ENCODE results near the gene UBE4A. TPM values are rescaled to one million over a fixed set of nuclear protein-coding genes. Genes with fewer than 3 reads are reported as not detected.

UBE4A gene
- total and polyA plus RNA-seq, 9 of the 15 experiments (the other 6 are each of a cell fraction or from before 2014, with no cell fraction given) = 13.5 to 45.2 (median 26.8) TPM

DNA sequence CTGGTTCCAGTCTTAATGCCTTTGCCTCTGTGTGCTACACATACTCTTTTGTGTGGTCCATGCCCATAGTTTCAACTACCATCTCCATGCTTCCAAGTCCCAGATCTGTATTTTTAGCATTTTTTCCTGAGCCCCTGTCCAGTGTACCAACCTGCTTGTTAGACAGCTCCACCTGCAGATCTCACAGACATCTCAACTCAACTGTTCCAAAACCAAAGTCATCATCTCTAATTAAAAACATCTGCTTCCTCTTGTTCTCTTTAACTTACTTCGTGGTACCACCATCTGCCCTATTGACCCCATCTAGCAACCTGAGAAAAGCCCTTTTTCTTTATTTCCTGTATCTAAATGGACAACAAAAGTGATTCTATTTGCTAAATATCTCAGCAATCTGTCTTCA lies 68.3 kb downstream of the UBE4A start:
- ChIA-PET CTCF (ENCODE audit: low intra/inter-chr PET ratio) (no interaction called here), POLR2A (interaction anchor here (0.5 to 1.3 kb wide), 3 partner anchors 9 to 101 kb away, joined by 3 to 6 read pairs (median 4); no protein-coding TSS in a partner anchor)
- H2AFZ ChIP-seq (ENCODE audit: low read depth, low read length) = no peak overlapping the region
- no peaks in the 10 kb centered on the region for H3K36me3 ChIP-seq (ENCODE audit: control insufficient read depth, insufficient read depth, low read length)
- H3K9me3 ChIP-seq (replicated peaks; ENCODE audit: control insufficient read depth, insufficient read depth, low read depth, low read length) = no peaks in the 10 kb centered on the region
- no peak overlapping the region for H3K4me3 ChIP-seq
- peak; percentile 16; the same call in 1 of the 3 replicates for ATAC-seq
- DNase-seq (ENCODE audit: extremely low read depth in 1 of 4, low spot score in 3 of 4) = no peak
- WGBS (ENCODE audit: insufficient coverage, low coverage, missing lambda C conversion rate) = 0% methylated on average over 1 of the region's 1 CpG
- H3K9ac ChIP-seq (ENCODE audit: insufficient read depth in 1 of 2, low read depth in 2 of 2, low read length in 2 of 2) = no peak overlapping the region
- BruUV-seq (replicated peaks) = no TSS peak
- TF ChIP-seq RAD21 (CRISPR knock-in tag; conservative IDR thresholded peaks at IDR 0.05 in 1 of 2, IDR thresholded peaks at IDR 0.05 in 1 of 2) (peak in 1 of 2 experiments; percentile 13; a peak in 1 of 4 replicates), MYBL2 (IDR thresholded peaks at IDR 0.05; ENCODE audit: low read depth) (no peak), MYBL2 (CRISPR knock-in tag; IDR thresholded peaks at IDR 0.05; ENCODE audit: borderline replicate concordance) (no peak), CTCF (IDR thresholded peaks at IDR 0.05 in 2 of 3, conservative IDR thresholded peaks at IDR 0.05 in 1 of 3; ENCODE audit: insufficient read depth in 2 of 3, low read depth in 1 of 3, low read length in 3 of 3) (0 out of 6 replicates have a peak, but pooled peaks of 1 of the 3 experiments have one; percentile 14), PYGO2 (tag; IDR thresholded peaks at IDR 0.05) (no peak)
- TF ChIP-seq, protein P1, sequence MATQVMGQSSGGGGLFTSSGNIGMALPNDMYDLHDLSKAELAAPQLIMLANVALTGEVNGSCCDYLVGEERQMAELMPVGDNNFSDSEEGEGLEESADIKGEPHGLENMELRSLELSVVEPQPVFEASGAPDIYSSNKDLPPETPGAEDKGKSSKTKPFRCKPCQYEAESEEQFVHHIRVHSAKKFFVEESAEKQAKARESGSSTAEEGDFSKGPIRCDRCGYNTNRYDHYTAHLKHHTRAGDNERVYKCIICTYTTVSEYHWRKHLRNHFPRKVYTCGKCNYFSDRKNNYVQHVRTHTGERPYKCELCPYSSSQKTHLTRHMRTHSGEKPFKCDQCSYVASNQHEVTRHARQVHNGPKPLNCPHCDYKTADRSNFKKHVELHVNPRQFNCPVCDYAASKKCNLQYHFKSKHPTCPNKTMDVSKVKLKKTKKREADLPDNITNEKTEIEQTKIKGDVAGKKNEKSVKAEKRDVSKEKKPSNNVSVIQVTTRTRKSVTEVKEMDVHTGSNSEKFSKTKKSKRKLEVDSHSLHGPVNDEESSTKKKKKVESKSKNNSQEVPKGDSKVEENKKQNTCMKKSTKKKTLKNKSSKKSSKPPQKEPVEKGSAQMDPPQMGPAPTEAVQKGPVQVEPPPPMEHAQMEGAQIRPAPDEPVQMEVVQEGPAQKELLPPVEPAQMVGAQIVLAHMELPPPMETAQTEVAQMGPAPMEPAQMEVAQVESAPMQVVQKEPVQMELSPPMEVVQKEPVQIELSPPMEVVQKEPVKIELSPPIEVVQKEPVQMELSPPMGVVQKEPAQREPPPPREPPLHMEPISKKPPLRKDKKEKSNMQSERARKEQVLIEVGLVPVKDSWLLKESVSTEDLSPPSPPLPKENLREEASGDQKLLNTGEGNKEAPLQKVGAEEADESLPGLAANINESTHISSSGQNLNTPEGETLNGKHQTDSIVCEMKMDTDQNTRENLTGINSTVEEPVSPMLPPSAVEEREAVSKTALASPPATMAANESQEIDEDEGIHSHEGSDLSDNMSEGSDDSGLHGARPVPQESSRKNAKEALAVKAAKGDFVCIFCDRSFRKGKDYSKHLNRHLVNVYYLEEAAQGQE (IDR thresholded peaks at IDR 0.05; ENCODE audit: borderline replicate concordance) = peak; percentile 22; the same call in 1 of the 2 replicates
- TF ChIP-seq, protein P1 (CRISPR knock-in tag; IDR thresholded peaks at IDR 0.05; ENCODE audit: low read depth) = no peak
- H3K9me1 ChIP-seq (ENCODE audit: control insufficient read depth, insufficient read depth, low read length) = no peaks in the 10 kb centered on the region
- peaks cover 0 to 4% of the 10 kb centered on the region in 2 experiments; a peak in 2 of 5 replicates for H3K4me1 ChIP-seq (replicated peaks in 1 of 2; ENCODE audit: control insufficient read depth in 2 of 2, insufficient read depth in 2 of 2, low read length in 2 of 2)
- H3K27ac ChIP-seq (ENCODE audit: extremely low read depth, low read depth, low read length) = no peak overlapping the region
- H4K20me1 ChIP-seq (replicated peaks; ENCODE audit: control insufficient read depth, insufficient read depth, low read length) = no peaks in the 10 kb centered on the region
- FAIRE-seq = no peak
- no peaks in the 10 kb centered on the region for H3K79me2 ChIP-seq (ENCODE audit: control insufficient read depth, insufficient read depth, low read length)
- no peaks in the 10 kb centered on the region for H3K27me3 ChIP-seq (ENCODE audit: control insufficient read depth in 2 of 2, insufficient read depth in 2 of 2, low read length in 2 of 2)
- in situ Hi-C loops (cut with MboI) (no loop called here), intact Hi-C loops (cut with micrococcal nuclease) (no loop called here)
- no peak overlapping the region for H3K4me2 ChIP-seq (ENCODE audit: insufficient read depth, low read length)

Measured in K562 (cell line).